Measurements from ENCODE around the gene COLQ.

COLQ gene

DNA sequence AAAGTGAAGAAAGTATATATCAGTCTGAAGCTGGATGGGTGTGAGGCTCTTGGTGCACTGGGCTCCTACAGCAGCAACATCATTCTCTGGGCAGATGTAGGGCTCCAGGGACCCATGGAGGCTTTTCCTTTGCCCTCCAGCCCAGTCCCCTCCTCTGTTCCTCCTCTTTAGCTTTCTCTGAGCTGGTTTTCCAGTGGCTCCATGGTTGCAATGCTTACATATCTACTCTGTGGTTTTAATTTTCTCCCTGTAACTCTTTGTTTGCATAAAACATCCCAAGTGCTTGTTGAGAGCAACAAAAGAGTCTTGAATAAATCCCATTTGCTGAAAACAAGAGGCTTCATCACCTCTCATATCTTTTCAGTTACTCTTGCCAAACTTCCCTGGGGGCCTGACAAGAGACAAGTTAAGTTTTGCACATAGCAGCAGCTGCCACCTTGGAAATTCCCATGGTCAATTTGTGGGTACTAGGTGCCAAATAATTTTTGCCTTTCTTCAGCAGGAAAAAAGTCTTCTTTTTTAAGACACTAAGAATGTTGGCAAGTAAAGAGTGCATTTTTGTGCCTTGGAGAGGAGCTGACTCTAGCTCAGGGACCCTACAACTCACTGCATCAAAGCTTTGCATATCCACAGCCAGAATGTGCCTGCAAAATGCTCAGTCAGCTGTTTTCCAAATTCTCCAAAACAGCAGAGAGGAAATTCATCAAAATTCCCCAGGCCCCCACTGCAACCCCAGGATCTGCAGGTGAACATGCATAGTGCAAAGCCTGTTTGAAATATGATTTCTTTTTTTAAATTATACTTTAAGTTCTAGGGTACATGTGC is 41.9 kb downstream of the COLQ start:
- Histone ChIP-seq H3K4me3 (ENCODE audit: low read depth in 1 of 2, low read length in 1 of 2) (no peak overlapping the region), H3K36me3 (no peaks in the 10 kb centered on the region), H3K4me1 (ENCODE audit: control insufficient read depth in 1 of 2, insufficient read depth in 1 of 2, low read depth in 1 of 2, low read length in 1 of 2) (peaks cover 21 to 29% of the 10 kb centered on the region in 2 experiments), H3K9me3 (no peaks in the 10 kb centered on the region), H3K27ac (no peak overlapping the region), H3K27me3 (no peaks in the 10 kb centered on the region)
- TF ChIP-seq, protein P1, sequence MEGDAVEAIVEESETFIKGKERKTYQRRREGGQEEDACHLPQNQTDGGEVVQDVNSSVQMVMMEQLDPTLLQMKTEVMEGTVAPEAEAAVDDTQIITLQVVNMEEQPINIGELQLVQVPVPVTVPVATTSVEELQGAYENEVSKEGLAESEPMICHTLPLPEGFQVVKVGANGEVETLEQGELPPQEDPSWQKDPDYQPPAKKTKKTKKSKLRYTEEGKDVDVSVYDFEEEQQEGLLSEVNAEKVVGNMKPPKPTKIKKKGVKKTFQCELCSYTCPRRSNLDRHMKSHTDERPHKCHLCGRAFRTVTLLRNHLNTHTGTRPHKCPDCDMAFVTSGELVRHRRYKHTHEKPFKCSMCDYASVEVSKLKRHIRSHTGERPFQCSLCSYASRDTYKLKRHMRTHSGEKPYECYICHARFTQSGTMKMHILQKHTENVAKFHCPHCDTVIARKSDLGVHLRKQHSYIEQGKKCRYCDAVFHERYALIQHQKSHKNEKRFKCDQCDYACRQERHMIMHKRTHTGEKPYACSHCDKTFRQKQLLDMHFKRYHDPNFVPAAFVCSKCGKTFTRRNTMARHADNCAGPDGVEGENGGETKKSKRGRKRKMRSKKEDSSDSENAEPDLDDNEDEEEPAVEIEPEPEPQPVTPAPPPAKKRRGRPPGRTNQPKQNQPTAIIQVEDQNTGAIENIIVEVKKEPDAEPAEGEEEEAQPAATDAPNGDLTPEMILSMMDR (IDR thresholded peaks at IDR 0.05), result no peak

DNA sequence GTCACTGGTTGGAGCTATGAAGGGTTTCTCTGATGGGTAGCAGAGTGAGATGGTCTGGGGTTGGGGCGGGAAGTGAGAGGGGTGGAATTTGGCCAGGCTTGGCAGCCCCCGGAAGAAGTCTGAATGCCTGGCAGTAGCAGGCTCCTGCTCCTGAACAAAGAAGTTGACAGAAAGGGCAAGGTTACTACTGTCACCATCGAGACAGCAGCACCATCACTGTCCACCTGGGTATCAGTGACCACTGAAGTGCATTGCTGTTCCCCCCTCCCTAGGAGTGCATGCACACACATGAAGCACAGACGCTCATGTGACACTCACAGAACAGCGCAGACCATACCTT is 42.9 kb downstream of the COLQ start:
- H3K9me3 ChIP-seq, result no peaks in the 10 kb centered on the region
- H3K27me3 ChIP-seq, result no peaks in the 10 kb centered on the region
- TF ChIP-seq, protein P1 (IDR thresholded peaks at IDR 0.05), result no peak
- no peaks in the 10 kb centered on the region for H3K36me3 ChIP-seq
- H3K27ac ChIP-seq, result no peak overlapping the region
- H3K4me3 ChIP-seq (ENCODE audit: low read depth in 1 of 2, low read length in 1 of 2), result no peak overlapping the region
- peaks cover 21 to 29% of the 10 kb centered on the region in 2 experiments for H3K4me1 ChIP-seq (ENCODE audit: control insufficient read depth in 1 of 2, insufficient read depth in 1 of 2, low read depth in 1 of 2, low read length in 1 of 2)

DNA sequence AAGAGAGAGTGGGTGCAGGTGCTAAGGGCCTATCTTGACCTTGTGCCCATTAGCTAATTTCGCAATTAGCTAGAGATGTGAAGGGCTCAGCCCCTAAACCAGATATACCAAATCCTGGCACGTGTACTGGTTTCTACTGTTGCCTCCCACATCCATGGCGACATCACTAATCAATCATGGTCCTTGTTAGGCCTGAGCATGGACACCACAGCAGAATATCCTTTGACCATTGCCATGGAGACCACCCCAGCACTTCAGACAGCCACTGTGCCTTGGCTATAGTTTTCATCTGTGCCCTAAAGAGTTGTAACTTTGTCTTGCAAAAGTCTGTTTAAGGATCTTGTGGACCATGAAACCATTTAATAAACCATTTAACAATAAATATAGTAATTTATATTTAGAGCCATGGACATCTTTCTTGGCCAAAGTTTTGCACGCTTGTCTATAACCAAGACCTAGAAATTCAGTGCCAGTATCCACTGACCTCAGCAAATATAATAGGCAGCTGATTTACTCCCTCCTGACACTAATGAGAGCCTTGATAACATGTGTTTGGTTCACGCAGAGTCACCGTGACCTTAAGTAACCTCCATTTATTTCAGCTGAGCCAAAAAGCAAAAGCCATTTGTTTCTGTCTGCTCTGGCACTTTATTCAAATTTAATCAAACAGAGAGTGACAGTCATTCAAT is 43.4 kb downstream of the COLQ start:
- Histone ChIP-seq H3K9me3 (no peaks in the 10 kb centered on the region), H3K4me3 (ENCODE audit: low read depth in 1 of 2, low read length in 1 of 2) (no peak overlapping the region), H3K27ac (peak overlapping the region; percentile 79), H3K27me3 (no peaks in the 10 kb centered on the region), H3K4me1 (ENCODE audit: control insufficient read depth in 1 of 2, insufficient read depth in 1 of 2, low read depth in 1 of 2, low read length in 1 of 2) (peaks cover 23 to 33% of the 10 kb centered on the region in 2 experiments), H3K36me3 (no peaks in the 10 kb centered on the region)
- TF ChIP-seq, protein P1 (IDR thresholded peaks at IDR 0.05), result no peak

DNA sequence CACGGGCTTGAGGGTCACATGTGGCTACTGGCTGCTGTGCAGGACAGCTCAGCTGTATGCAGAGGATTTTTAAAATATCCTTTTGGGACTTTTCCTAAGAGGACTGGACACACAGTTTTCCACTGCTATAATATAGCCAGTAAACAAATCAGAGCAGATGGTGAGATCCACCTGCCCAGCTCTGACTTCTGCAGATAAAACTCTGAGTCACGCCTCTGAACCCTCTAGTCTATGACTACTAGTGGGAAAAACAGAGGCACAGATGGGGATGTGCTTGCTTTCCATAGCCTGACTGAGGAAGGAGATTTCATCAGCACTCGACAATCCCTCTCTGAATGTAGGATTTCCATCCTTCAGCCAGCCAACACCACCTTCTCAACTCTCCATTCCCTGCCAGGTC is 45.1 kb downstream of the COLQ start:
- Histone ChIP-seq H3K4me1 (ENCODE audit: control insufficient read depth in 1 of 2, insufficient read depth in 1 of 2, low read depth in 1 of 2, low read length in 1 of 2) (peaks cover 39 to 49% of the 10 kb centered on the region in 2 experiments), H3K36me3 (no peaks in the 10 kb centered on the region), H3K4me3 (ENCODE audit: low read depth in 1 of 2, low read length in 1 of 2) (peak overlapping the region in 1 of 2 experiments; percentile 14), H3K9me3 (no peaks in the 10 kb centered on the region), H3K27ac (peak overlapping the region; percentile 79), H3K27me3 (no peaks in the 10 kb centered on the region)
- TF ChIP-seq, protein P1 (IDR thresholded peaks at IDR 0.05), result no peak

DNA sequence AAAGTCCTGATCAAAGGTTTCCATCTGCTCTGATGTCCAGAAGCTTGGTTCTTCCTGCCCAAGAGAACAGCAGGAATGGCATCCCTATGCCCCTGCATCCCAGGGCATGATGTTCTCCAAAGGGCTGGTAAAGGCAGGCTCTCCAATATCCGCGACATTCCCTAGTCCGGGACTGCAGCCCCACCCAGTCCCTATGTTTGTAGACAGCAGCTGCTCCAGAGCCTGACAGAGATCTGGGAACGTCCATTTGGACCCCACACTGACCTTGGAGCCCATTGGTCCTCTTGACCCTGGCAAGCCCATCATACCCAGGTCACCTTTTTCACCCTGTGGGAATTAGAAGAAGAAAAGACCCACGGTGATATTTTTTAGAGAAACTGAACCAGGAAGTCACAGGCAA is 46.3 kb downstream of the COLQ start:
- Histone ChIP-seq H3K27me3 (no peaks in the 10 kb centered on the region), H3K36me3 (no peaks in the 10 kb centered on the region), H3K27ac (no peak overlapping the region), H3K9me3 (no peaks in the 10 kb centered on the region), H3K4me1 (ENCODE audit: control insufficient read depth in 1 of 2, insufficient read depth in 1 of 2, low read depth in 1 of 2, low read length in 1 of 2) (peaks cover 43 to 55% of the 10 kb centered on the region in 2 experiments), H3K4me3 (ENCODE audit: low read depth in 1 of 2, low read length in 1 of 2) (no peak overlapping the region)
- TF ChIP-seq, protein P1 (IDR thresholded peaks at IDR 0.05), result no peak

All from neutrophil (primary cell).